OCI-LY3 (cell line): ENCODE results near the gene YAP1.
"Not testable (repeated sequence)": the region's sequence is repeated elsewhere in the genome, so short reads cannot be mapped to it uniquely, and the experiment has no call there.

ENCODE experiments used
- H2AFZ ChIP-seq: fragments of 200-600, 300-600 bp; shearing (Covaris generic); 2 replicates; pipeline ENCODE4 v1.6.0; 2014; ENCODE audit warnings: antibody characterized with exemption, low read depth, low read length
- H3K27ac ChIP-seq: fragments of 200-600, 300-600 bp; sonication (generic); 2 replicates; pipeline ENCODE4 v1.5.1; 2014; ENCODE audit warnings: mild to moderate bottlenecking, low read length, moderate library complexity, mixed read lengths
- H3K27me3 ChIP-seq: fragments of 200-600, 300-600 bp; sonication (generic); 2 replicates; pipeline ENCODE4 v1.6.1; 2014; ENCODE audit warnings: low read depth, low read length, mixed read lengths
- H3K36me3 ChIP-seq: fragments of 200-600, 300-600 bp; sonication (generic); replicated peaks from 2 replicates; pipeline ENCODE3; 2014; ENCODE audit warnings: low read depth, low read length, mixed read lengths
- H3K4me1 ChIP-seq: fragments of 300-600, 200-600 bp; sonication (generic); 2 replicates; pipeline ENCODE4 v1.6.1; 2014; ENCODE audit warnings: low read length, mixed read lengths
- H3K4me2 ChIP-seq: fragments of 200-600, 300-600 bp; sonication (generic); 2 replicates; pipeline ENCODE4 v1.6.1; 2014; ENCODE audit warnings: low read length, mixed read lengths
- H3K4me3 ChIP-seq: fragments of 300-600, 200-600 bp; sonication (generic); 2 replicates; pipeline ENCODE4 v1.5.1; 2014; ENCODE audit warnings: antibody characterized with exemption, mild to moderate bottlenecking, low read length, moderate library complexity
- H3K79me2 ChIP-seq: fragments of 300-600, 200-600 bp; shearing (Covaris generic); 2 replicates; pipeline ENCODE4 v1.6.1; 2014; ENCODE audit warnings: mild to moderate bottlenecking, low read length, mixed read lengths
- H3K9ac ChIP-seq: fragments of 300-600, 200-600 bp; shearing (Covaris generic); 2 replicates; pipeline ENCODE4 v1.6.0; 2014; ENCODE audit warnings: mild to moderate bottlenecking, low read length, moderate library complexity
- H3K9me3 ChIP-seq: fragments of 200-600, 300-600 bp; shearing (Covaris generic); 2 replicates; pipeline ENCODE4 v1.6.1; 2014; ENCODE audit warnings: low read length, mixed read lengths; ENCODE audit not compliant: insufficient read depth
- H4K20me1 ChIP-seq: fragments of 200-600, 300-600 bp; sonication (generic); 2 replicates; pipeline ENCODE4 v1.6.1; 2016; ENCODE audit warnings: low read length, mixed read lengths; ENCODE audit not compliant: insufficient read depth
- EZH2phosphoT487 ChIP-seq: fragments of 200-600 bp; shearing (Covaris generic); IDR thresholded peaks from 2 replicates; pipeline ENCODE4 v1.6.1; 2018; ENCODE audit warnings: antibody characterized with exemption, mixed run types, low read depth
- TF ChIP-seq, protein P1 (sequence below): fragments of 200-600, 300-600 bp; sonication (generic); IDR thresholded peaks from 2 replicates; pipeline ENCODE4 v1.5.1; 2014; ENCODE audit warnings: antibody characterized with exemption, low read length, low read depth

The YAP1 gene

GRCh38 chr11:102199673-102200072, 89.4 kb downstream of the YAP1 start:
- no peak for TF ChIP-seq EZH2phosphoT487
- TF ChIP-seq, protein P1, sequence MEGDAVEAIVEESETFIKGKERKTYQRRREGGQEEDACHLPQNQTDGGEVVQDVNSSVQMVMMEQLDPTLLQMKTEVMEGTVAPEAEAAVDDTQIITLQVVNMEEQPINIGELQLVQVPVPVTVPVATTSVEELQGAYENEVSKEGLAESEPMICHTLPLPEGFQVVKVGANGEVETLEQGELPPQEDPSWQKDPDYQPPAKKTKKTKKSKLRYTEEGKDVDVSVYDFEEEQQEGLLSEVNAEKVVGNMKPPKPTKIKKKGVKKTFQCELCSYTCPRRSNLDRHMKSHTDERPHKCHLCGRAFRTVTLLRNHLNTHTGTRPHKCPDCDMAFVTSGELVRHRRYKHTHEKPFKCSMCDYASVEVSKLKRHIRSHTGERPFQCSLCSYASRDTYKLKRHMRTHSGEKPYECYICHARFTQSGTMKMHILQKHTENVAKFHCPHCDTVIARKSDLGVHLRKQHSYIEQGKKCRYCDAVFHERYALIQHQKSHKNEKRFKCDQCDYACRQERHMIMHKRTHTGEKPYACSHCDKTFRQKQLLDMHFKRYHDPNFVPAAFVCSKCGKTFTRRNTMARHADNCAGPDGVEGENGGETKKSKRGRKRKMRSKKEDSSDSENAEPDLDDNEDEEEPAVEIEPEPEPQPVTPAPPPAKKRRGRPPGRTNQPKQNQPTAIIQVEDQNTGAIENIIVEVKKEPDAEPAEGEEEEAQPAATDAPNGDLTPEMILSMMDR = no peak
- Histone ChIP-seq H3K36me3 (no peaks in the 10 kb centered on the region), H3K4me1 (no peaks in the 10 kb centered on the region), H2AFZ (no peak overlapping the region), H3K9me3 (no peaks in the 10 kb centered on the region), H3K27me3 (no peaks in the 10 kb centered on the region), H4K20me1 (no peaks in the 10 kb centered on the region), H3K9ac (no peak overlapping the region), H3K79me2 (no peaks in the 10 kb centered on the region), H3K4me2 (no peak overlapping the region), H3K27ac (no peak overlapping the region), H3K4me3 (no peak overlapping the region)

GRCh38 chr11:102200325-102200724, 90.1 kb downstream of the YAP1 start:
- H3K79me2 ChIP-seq, H3K4me3 ChIP-seq, H3K4me2 ChIP-seq, H3K27me3 ChIP-seq, H4K20me1 ChIP-seq, H3K36me3 ChIP-seq, H3K9ac ChIP-seq, H3K9me3 ChIP-seq, H3K27ac ChIP-seq, H2AFZ ChIP-seq, H3K4me1 ChIP-seq: not testable (repeated sequence)

DNA sequence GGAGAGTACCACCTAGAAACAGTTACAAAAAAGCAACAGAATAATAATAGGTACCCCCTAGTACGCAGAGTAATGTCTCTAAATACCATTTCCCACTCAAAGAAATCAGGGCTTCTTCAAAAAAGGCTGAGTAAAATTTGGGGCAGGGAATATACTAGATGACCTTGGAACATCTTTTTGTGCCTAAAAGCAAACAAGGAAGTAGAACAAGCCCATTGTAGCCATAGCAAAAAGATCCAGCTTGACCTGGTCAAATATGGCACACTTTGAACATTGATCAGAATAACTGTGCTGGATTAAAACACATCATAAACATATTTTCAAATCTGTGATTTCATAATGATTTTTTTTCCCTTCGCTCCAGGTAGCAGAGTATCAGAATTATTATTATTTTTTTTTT, 91.5 kb downstream of the YAP1 start:
- Histone ChIP-seq H3K27me3 (no peaks in the 10 kb centered on the region), H3K79me2 (no peaks in the 10 kb centered on the region), H3K9me3 (no peaks in the 10 kb centered on the region), H3K27ac (no peak overlapping the region), H3K4me2 (no peak overlapping the region), H3K9ac (no peak overlapping the region), H3K36me3 (no peaks in the 10 kb centered on the region), H2AFZ (no peak overlapping the region), H3K4me3 (no peak overlapping the region), H3K4me1 (no peaks in the 10 kb centered on the region), H4K20me1 (no peaks in the 10 kb centered on the region)
- no peak for TF ChIP-seq EZH2phosphoT487
- TF ChIP-seq, protein P1 = no peak

DNA sequence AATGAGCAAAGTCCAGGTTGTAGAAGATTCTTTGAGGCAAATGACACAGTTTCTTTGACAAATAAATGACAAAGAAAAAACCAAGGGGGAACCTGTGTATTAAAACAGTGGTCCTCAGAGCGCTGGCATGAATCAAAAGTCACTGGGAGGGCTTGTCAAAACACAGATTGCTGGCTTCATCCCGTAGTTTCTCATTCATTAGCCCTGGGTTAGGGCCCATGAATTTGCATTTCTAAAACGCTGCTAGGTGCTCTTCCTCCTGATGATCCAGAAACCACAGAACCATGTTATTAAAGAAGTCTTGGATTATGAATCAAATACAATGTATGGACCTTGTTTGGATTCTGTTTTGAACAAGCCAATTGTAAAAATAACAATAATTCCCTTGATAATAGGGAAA, 92.7 kb downstream of the YAP1 start:
- H3K27me3 ChIP-seq = no peaks in the 10 kb centered on the region
- H3K4me1 ChIP-seq = no peaks in the 10 kb centered on the region
- no peaks in the 10 kb centered on the region for H3K79me2 ChIP-seq
- H3K9me3 ChIP-seq = no peaks in the 10 kb centered on the region
- H4K20me1 ChIP-seq = no peaks in the 10 kb centered on the region
- no peak overlapping the region for H3K4me3 ChIP-seq
- H3K36me3 ChIP-seq = no peaks in the 10 kb centered on the region
- no peak overlapping the region for H3K27ac ChIP-seq
- TF ChIP-seq, protein P1 = no peak
- no peak for TF ChIP-seq EZH2phosphoT487
- no peak overlapping the region for H3K9ac ChIP-seq
- no peak overlapping the region for H3K4me2 ChIP-seq
- H2AFZ ChIP-seq = no peak overlapping the region

DNA sequence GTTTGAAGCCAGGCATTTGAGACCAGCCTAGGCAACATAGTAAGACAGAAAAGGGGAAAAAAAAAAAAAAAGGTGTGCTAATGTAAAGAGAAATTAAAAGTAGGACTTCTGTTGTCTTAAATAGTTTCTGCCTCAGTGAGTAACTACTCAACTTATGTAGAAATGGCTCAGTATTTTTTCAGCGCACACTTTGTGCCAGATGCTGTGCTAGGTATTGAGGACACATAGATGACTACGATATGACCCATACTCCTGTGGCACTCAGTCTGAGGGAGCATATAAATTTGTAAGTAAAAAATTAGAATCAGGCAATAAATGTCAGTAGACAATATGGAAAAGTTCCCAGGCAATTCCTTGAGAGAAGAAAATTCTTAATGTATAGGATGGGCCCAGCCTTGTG, 93.9 kb downstream of the YAP1 start:
- Histone ChIP-seq H4K20me1 (no peaks in the 10 kb centered on the region), H3K79me2 (no peaks in the 10 kb centered on the region), H3K27ac (no peak overlapping the region), H3K4me2 (no peak overlapping the region), H3K4me3 (no peak overlapping the region), H3K9ac (no peak overlapping the region), H3K4me1 (no peaks in the 10 kb centered on the region), H3K27me3 (no peaks in the 10 kb centered on the region), H2AFZ (no peak overlapping the region), H3K36me3 (no peaks in the 10 kb centered on the region), H3K9me3 (no peaks in the 10 kb centered on the region)
- TF ChIP-seq EZH2phosphoT487 = no peak
- TF ChIP-seq, protein P1 = no peak
